Fibroblast of pulmonary artery (primary cell): ENCODE data around the gene ZDHHC17.

Experiments
- DNase-seq: peaks from one replicate; pipeline ENCODE4 v3.0.0-alpha.2; 2010; ENCODE audit warnings: low read depth
- H3K4me3 ChIP-seq: replicated peaks from 2 replicates; pipeline ENCODE4 v1.5.1; 2011; ENCODE audit warnings: low read depth, mild to moderate bottlenecking, control low read depth, low read length, moderate library complexity
- TF ChIP-seq, protein P1 (sequence below): IDR thresholded peaks from 2 replicates; pipeline ENCODE4 v1.5.1; 2011; ENCODE audit warnings: mild to moderate bottlenecking, control low read depth, low read length, inconsistent platforms; ENCODE audit errors: missing control alignments

ZDHHC17 gene

DNA sequence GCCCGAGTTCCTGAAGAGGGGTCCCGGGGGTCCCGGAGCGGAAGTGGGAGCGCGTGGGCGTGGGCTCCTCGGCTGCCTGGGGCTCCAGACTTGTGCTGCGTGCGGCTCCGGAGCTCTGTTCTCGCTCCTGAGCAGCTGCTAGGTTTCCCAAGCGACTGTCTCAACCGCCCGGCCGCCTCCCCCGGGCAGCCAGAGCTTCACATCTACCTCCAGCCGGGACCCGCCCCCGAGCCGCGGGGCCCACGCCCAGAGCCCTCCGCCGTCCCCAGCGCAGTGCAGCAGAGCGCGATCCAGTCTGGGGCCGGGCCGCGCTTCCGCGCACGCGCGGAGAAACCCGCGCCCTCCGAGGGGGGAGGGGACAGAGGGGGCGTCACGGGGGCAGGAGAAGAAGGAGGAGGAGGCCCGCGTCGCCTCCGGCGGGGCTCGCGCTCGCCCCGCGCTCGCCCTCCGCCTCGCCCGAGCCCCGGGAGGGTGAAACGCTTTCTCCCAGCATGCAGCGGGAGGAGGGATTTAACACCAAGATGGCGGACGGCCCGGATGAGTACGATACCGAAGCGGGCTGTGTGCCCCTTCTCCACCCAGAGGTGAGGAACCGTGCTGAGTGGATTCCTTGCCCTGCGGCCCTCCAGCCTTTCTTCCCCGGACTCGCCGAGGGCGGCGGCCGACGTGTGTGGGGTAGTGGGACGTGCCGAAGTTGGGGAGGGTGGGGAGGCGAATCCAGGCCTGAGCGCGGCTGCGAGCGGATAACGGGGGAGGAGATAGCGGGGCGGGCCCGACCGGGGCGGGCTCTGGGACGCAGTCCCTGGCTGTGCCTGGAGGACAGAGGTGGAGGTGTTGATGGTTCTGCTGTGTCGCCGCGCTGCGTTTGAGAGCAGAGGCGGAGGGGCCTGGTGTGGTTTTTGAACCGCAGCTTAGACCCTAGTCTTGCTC is at the start of gene ZDHHC17:
Gene ZDHHC17 (plus strand): TSS at position 370 of the 930 bp plus-strand sequence. CDS start 122 bp downstream, at position 492.
- H3K4me3 ChIP-seq = peak within 1 kb of the TSS; percentile 93
- DNase-seq = peak; percentile 94
- TF ChIP-seq, protein P1, sequence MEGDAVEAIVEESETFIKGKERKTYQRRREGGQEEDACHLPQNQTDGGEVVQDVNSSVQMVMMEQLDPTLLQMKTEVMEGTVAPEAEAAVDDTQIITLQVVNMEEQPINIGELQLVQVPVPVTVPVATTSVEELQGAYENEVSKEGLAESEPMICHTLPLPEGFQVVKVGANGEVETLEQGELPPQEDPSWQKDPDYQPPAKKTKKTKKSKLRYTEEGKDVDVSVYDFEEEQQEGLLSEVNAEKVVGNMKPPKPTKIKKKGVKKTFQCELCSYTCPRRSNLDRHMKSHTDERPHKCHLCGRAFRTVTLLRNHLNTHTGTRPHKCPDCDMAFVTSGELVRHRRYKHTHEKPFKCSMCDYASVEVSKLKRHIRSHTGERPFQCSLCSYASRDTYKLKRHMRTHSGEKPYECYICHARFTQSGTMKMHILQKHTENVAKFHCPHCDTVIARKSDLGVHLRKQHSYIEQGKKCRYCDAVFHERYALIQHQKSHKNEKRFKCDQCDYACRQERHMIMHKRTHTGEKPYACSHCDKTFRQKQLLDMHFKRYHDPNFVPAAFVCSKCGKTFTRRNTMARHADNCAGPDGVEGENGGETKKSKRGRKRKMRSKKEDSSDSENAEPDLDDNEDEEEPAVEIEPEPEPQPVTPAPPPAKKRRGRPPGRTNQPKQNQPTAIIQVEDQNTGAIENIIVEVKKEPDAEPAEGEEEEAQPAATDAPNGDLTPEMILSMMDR = no peak

GRCh38 chr12:76714415-76714814 is 49.5 kb upstream of the ZDHHC17 start:
- H3K4me3 ChIP-seq = no peak overlapping the region
- TF ChIP-seq, protein P1 = no peak
- no peak for DNase-seq

DNA sequence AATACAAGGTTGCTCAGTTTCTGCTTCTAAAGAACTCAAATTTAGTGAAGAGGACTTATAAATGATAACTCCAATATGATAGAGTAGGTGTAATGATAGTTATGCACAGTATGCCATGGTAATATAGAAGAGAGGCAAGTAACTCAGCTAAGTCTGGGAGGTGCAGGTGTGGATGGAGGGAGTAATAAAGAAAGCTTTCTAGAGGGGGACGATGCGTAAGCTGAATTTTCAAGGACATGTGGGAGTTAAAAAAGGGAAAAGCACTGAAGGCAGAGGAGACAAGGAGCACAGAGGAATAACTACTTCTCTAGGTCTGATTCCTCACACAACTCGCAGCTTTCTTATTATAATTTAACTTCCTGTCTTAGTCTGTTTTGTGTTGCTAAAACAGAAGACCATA is 49.1 kb upstream of the ZDHHC17 start:
- TF ChIP-seq, protein P1 = no peak
- DNase-seq = no peak
- no peak overlapping the region for H3K4me3 ChIP-seq

GRCh38 chr12:76715332-76715731 is 48.6 kb upstream of the ZDHHC17 start:
- no peak overlapping the region for H3K4me3 ChIP-seq
- no peak for DNase-seq
- TF ChIP-seq, protein P1 = no peak

GRCh38 chr12:76717314-76717713 is 46.6 kb upstream of the ZDHHC17 start:
- TF ChIP-seq, protein P1 = no peak
- no peak for DNase-seq
- no peak overlapping the region for H3K4me3 ChIP-seq

DNA sequence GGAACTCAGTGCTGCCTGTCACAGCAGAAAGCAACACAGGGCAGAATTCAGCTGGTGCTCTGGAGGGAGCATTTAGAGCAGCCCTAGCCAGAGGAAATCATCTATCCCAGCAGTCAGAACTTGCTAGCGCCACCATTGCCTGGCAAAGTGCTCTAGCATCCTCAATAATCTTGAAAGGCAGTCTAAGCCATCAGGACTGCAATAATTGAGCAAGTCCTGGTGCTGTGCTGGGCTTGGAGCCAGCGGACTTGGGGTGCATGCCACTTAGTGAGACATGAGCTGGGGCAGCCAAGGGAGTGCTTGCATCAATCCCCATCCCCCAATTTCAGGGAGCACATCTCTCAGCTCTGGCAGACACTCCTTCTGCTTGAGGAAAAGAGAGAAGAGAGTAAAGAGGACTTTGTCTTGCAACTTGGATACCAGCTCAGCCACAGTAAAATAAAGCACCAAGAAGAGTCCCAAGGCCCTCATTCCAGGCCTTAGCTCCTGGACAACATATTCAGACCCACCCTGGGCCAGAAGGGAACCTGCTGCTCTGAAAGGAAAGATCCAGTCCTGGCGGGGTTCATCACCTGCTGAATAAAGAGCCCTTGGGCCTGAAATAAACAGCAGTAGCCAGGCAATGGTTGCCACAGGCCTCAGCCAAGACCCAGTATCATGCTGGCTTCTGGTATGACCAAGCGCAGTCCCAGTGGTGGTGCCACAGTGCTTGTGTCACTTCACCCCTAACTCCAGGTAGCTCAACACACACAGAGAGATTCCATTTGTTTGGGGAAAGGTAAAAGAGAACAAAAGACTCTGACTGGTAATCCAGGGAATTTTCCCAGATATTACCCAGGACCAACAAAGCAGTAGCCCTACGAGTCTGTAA is 44.5 kb upstream of the ZDHHC17 start:
- peak; percentile 14 for DNase-seq
- TF ChIP-seq, protein P1 = no peak
- H3K4me3 ChIP-seq = no peak overlapping the region
